RWPE1 (cell line): ENCODE measurements around the gene ESPN.

Source experiments
- CTCF ChIA-PET: fragments of 350-600 bp; sonication (Branson Sonifier 250); formaldehyde crosslinking; extraction: SDS; loops from one replicate; lab custom pipeline; 2021; lab: Yijun Ruan, JAX
- POLR2A ChIA-PET: fragments of 400-600 bp; formaldehyde crosslinking; extraction: SDS; loops from one replicate; lab custom pipeline; 2020; ENCODE audit warnings: antibody characterized with exemption; ENCODE audit not compliant: low non-redundant PET; lab: Yijun Ruan, JAX
- DNase-seq: peaks from one replicate; pipeline ENCODE4 v3.0.0; 2012; ENCODE audit warnings: low spot score
- H3K27ac ChIP-seq: fragments of 450-650 bp; 2 replicates; pipeline ENCODE4 v1.5.1; 2017
- CTCF ChIP-seq: fragments of 450-650 bp; conservative IDR thresholded peaks from 2 replicates; pipeline ENCODE4 v1.5.1; 2017; ENCODE audit warnings: low read depth, mild to moderate bottlenecking

The ESPN gene

DNA sequence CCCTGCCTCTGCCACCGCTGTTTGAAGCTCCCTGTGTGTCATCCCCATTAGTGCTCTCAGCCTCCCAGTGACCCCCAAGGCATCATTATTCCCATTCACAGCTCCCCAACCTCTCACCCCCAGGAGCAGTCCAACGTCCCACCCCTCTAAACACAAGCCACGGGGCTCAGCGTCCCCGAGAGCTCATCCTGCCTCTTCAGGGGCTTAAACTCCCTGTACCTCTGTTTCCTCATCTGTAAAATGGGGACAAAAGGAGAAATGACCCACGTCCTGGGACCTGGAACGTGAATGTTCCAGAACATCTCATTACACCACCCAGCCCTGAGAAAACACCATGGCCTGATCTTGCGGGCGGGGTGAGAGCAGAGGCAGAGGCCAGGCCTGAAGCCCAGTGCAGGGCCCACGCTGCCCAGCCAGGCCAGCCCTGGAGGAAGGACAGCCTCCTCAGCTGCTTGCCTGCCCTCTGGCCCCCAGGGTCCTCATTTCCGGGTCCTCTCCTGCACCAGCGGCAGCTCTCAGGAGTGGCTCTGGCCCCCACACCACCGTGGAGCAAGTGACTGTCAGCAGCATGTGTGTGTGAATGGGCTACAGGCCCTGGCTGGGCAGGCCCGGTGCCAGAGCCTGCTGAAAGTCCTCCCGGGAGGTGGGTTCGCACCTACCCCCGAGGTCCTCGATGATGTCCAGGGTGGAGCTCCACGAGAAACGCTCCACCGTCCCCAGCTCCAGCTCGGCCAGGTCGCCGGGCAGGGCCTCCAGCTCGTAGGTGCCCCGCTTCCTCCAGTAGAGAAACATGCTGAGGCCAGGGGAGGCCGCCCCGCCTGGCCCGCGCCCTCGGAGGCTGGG, 81.0 kb downstream of the ESPN start:
- TF ChIP-seq CTCF: no peak
- ChIA-PET CTCF (no interaction called here), POLR2A (interaction anchor here (0.6 kb wide), 1 partner anchor 47 kb away, joined by 6 read pairs; no protein-coding TSS in a partner anchor)
- DNase-seq: no peak
- no peak overlapping the region for H3K27ac ChIP-seq

- ChIA-PET CTCF (interaction anchor here (0.5 to 1.0 kb wide), 2 partner anchors 12 to 15 kb away, joined by 4 to 9 read pairs; no protein-coding TSS in a partner anchor), POLR2A (interaction anchor here (0.6 kb wide), 1 partner anchor 48 kb away, joined by 6 read pairs; no protein-coding TSS in a partner anchor)
- DNase-seq: no peak
- no peak for TF ChIP-seq CTCF
- no peak overlapping the region for H3K27ac ChIP-seq
These were observed 81.8 kb downstream of the ESPN start for GRCh38 chr1:6506210-6507036.

- CTCF ChIA-PET: interaction anchor here (0.5 to 1.0 kb wide), 2 partner anchors 12 to 16 kb away, joined by 4 to 9 read pairs; no protein-coding TSS in a partner anchor
These were observed 82.5 kb downstream of the ESPN start for GRCh38 chr1:6507037-6507428.

DNA sequence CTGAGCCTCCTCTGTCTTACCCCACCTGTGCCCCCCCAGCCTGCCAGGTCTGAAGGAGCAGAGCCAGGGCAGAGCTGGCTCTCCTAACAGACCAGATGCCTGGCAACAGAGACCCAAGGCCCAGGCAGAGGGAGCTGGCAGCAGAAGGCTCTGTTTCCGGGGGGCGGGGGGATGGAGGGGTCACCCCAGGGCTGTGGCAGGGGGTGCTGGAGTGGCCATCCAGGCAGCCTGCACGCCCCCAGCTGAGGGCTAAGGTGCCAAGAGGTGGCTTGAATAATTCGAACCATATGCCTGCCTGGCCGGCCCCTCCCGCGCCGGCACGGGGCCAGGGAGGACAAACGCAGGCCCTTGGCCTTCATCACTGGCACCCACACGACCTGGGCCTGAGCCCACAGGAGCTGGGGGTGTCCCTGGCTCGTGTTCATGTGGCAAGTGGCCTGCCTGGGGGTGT, 82.9 kb downstream of the ESPN start:
- TF ChIP-seq CTCF: no peak

More at GRCh38 chr1:6507037-6507428, 82.5 kb downstream of the ESPN start:
- no peak for TF ChIP-seq CTCF
- no peak overlapping the region for H3K27ac ChIP-seq
- DNase-seq: no peak
- POLR2A ChIA-PET: no interaction called here

DNA sequence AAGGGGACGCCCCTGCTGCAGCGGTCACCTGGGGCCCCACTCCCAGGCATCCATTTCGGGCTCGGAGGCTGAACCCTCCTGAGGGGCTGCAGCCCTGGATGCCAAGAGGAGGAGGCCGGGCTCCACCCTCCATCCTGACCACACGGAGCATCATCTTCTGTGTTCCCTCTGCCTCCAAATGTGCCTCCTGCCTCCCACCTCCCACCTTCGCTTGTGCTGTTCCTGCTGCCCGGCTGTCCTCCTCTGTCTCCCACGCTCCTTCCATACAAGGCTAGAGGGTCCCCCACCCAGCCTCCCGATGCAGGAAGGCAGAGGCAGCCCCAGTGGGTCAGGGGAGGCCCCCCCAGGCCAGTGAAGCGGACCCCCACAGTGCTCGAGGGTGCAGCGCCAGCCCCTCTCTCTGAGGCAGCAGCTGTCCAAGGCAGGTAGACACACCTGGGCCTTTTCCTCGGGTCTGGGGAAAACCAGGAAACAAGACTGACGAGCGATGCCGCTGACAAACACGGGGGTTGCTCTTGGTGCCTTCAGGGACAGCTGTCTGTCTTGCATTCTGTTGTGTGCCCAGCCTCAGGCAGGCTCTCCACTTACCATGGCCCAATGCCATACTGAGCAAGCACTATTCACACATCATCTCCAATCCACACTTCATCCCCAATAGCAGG, 83.7 kb downstream of the ESPN start:
- no peak for DNase-seq
- TF ChIP-seq CTCF: no peak
- CTCF ChIA-PET: interaction anchor here (0.7 kb wide), 1 partner anchor 85 kb away, joined by 3 read pairs; no protein-coding TSS in a partner anchor
- no peak overlapping the region for H3K27ac ChIP-seq
- POLR2A ChIA-PET: no interaction called here

More for the DNA sequence above, 82.9 kb downstream of the ESPN start:
- POLR2A ChIA-PET: no interaction called here
- H3K27ac ChIP-seq: no peak overlapping the region
- DNase-seq: no peak
- CTCF ChIA-PET: interaction anchor here (0.7 to 1.0 kb wide), 2 partner anchors 16 to 84 kb away, joined by 3 to 4 read pairs; no protein-coding TSS in a partner anchor
